HL-60/S4 treated with phorbol 12-myristate 13-acetate at 8.2 ng/mL for 4 days and 3 days (cell line): ENCODE data around the gene ELK4.

ENCODE experiments used
- in situ Hi-C: fragments of 300-500 bp; cut with MboI; formaldehyde crosslinking; loops from 2 replicates; pipeline ENCODE4 v1.15.0; 2022; ENCODE audit warnings: low sequenced_read_pairs

The ELK4 gene

DNA sequence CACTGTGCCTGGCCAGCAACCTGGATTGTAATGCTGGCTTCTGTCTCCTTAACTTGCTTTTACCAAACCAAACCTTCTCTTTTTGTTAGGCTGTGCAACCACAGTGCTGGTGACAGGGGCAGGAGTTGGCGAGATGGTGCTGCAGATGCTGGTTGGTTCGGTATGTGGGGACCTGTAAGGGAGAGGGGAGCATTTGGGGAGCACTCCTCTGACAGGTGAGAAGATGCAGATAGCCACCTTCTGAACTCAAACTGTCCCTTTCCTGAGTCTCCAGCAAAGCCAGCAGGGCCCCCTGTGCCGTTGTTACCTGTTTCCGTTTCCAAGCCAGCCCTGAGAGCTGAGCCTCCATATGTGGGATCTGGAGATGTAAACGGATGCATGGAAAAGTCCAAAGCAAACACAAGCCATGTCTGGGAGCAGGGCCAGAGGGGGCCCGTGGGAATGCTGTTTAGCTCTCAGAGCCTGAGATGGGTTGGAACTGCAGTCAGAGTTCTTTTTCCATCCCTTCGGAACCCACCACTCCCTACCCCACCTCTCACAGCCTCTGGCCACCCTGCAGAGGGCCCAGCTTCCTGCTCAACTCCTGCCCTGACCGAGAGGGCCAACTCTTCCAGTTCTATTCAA, 34.0 kb downstream of the ELK4 start:
- in situ Hi-C loops, result no loop called here

DNA sequence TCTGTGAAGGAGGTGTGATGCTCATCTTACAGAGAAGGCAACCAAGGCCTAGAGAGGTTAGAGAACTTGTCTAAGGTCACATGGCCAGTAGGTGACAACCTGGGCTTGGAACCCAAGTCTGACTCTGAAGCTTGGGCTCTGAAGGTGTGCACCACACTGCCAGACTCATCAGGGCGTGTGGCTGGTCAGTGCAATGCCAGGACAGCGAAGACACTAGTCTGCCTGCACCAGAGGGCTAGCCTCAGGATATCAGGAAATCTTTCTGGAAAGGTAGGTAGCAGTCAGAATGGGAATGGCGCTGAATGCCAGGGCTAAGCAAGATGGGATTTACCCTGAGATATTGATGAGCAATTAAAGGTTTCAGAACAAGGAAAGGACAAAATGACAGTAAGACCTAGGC, 34.9 kb downstream of the ELK4 start:
- in situ Hi-C loops, result no loop called here

- in situ Hi-C loops, result no loop called here
These were observed 36.0 kb downstream of the ELK4 start for GRCh38 chr1:205595861-205596260.

DNA sequence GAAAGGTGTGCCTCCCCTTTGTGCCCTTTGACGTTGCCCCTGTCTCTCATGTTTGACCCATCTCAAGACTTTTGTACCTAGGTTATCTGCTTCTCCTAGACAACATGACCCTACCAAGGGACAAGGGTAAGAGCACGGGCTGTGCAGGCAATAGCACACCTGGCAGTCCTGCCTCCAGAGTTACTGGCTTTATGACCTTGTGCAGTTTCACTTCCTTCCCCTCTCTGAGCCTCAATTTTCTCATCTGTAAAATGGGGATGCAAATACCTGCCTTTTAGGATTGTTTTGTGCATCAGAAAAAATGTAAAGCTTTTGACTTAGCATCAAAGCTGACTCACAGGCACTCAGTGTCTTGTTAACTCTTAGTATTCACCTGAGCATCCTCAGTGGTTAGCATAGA, 36.4 kb downstream of the ELK4 start:
- in situ Hi-C loops, result no loop called here

DNA sequence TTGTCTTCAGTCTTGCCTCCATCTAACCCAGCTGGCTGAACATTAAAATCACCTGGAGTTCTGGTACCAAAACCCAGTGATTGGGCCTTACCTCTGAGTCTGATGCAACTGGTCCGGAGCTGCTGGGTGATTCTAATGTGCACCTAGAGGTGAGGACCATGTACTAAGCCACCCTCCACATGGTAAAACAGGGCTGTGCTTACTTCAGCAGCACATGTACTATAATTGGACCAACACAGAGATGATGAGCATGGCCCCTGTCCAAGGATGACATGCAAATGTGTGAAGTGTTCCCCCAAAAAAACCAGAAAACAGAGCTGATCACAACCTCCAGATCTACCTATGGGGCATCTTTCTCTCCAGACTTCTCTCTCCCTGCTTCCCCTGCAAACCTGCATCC, 37.0 kb downstream of the ELK4 start:
- in situ Hi-C loops, result no loop called here

- in situ Hi-C loops, result no loop called here
These were observed 37.8 kb downstream of the ELK4 start for GRCh38 chr1:205593967-205594366.

DNA sequence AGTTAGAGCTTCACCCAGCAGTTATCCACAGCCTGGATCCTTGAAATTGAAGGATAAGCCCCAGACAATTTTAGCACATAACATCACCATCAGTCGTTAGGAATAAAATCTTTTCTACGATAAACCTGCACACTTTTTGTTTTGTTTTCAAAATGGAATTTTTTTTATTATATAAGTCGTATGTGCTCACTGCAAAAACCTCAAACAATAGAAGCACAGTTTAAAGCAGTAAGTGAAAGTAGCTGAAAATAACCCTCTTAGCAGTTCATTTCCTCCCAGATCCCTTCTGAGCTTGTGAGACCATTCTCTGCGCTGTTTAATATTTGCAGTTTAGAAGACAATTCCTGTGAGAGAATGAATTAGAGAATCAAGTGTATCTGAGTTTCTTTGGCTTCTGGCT, 38.3 kb downstream of the ELK4 start:
- in situ Hi-C loops, result no loop called here

GRCh38 chr1:205592443-205593003, 39.3 kb downstream of the ELK4 start:
- in situ Hi-C loops, result no loop called here

DNA sequence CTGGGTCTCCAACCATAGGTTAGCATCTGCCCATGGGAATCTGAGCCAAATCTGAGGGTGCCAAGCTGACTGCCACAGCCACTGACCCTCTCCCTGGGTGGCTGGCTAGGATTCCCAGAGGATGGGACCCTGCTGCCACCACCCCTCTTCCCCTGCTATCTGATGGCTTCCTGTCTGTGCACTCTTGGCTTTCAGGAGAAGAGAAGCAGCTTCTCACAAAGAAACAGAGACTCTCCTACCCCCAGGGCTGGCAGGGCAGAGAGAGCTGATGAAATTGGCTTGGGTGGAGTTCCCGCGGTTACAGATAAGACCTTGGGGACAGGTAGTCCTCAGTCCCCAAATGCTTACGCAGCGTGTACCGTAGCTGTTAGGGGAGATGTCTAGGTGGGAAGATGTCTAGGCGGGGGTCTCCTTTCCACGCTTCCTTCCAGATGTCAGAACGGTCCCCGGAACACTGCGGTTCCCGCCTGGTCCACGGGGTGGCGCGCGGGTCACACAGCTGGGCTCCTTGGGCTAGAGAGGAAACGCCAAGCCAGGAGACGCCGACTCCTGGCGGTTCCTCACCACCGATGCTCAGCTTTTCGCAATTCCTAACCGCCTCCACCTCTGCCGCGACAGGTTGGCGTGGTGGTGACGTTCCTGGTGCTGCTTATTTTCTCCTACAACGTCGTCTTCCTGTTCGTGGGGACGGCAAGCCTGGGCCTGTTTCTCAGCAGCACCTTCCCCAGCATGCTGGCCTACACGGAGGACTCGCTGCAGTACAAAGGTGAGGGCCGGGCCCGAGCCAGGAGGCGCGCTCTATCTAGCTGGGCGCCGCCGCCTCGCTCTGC, 40.1 kb downstream of the ELK4 start:
- in situ Hi-C loops, result no loop called here

GRCh38 chr1:205590777-205591513, 40.9 kb downstream of the ELK4 start:
- in situ Hi-C loops, result no loop called here

- in situ Hi-C loops, result no loop called here
These were observed 41.4 kb downstream of the ELK4 start for GRCh38 chr1:205590457-205590768.

DNA sequence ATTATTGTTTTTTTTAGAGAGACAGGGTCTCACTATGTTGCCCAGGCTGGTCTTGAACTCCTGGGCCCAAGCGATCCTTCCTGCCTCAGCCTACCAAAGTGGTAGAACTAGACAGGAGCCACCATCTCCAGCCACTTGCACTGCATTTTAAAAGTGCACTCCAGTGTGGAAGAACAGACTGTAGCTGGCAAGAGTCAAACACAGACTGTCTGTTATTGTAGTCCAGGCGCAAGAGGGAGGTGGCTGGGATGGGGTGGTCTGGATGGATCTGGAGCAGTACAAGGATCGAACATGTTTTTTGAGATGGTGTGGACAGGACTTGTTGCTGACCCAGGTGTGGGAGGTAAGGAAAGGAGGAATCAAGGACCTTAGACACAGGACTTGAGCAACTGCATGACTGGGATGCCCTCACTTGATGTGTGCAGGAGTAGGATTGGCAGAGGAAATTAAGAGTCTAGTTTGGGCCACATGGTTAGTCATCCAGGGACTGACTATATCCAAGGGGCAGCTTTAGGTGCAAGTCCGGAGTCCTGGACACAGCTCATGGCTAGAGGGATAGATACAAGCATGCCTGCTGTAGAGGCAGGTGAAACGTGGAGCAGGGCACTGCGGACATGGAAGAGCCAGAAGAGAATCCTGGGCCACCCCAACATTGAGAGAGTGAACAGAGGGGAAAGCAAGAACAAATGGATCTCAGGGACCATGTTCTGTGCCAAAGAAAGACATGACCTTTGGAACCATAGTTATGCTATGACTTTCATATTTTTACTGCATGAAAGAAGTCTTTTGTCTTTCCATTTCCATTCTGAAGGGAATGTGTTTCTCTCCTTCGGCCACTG, 42.0 kb downstream of the ELK4 start:
- in situ Hi-C loops, result loop anchor here (5.0 kb wide), 1 partner anchor 67 kb away; no protein-coding TSS in a partner anchor

DNA sequence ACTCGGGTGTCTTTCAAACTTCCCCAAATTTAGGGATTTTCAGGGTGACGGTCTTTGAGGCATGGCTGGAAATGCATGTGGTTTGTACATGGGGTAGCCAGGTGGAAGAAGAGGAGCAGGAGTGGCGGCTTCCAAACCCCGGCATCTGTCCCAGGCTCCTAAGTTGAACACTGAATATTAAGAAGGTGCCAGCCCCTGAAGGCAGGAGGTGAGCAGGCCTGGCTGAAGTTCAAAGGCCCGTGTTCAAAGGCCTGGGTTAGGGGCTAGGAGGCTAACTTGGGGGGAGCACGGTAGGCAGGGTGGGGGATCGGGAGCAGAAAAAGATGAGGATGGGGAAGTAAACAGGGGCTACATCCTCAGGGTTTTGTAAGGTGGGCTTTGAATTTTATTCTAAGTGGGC, 42.8 kb downstream of the ELK4 start:
- in situ Hi-C loops, result loop anchor here (5.0 kb wide), 1 partner anchor 68 kb away; no protein-coding TSS in a partner anchor

GRCh38 chr1:205588636-205589035, 43.2 kb downstream of the ELK4 start:
- in situ Hi-C loops, result loop anchor here (5.0 kb wide), 1 partner anchor 69 kb away; no protein-coding TSS in a partner anchor

DNA sequence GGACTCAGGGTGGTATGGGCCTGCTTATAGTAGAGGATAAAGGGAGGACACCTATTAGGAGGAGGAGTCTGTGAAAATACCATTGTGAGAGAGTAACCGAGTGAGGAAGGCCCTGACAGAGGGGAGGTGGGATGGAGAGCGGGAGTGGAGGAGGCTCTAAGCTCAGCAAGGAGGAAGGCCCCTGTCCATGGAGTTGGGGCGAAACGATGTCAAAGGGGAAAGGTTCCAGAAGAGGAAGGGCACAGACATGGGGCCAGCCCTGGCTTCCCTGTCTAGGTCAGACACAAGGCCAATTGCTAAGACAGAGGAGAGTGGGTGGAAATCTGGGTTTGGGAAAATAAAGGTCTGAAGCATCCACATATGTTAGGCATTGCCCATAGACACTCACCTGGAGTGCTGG, 44.2 kb downstream of the ELK4 start:
- in situ Hi-C loops, result loop anchor here (5.0 kb wide), 1 partner anchor 70 kb away; no protein-coding TSS in a partner anchor

- in situ Hi-C loops, result loop anchor here (5.0 kb wide), 1 partner anchor 71 kb away; no protein-coding TSS in a partner anchor
These were observed 45.7 kb downstream of the ELK4 start for GRCh38 chr1:205585835-205586785.

DNA sequence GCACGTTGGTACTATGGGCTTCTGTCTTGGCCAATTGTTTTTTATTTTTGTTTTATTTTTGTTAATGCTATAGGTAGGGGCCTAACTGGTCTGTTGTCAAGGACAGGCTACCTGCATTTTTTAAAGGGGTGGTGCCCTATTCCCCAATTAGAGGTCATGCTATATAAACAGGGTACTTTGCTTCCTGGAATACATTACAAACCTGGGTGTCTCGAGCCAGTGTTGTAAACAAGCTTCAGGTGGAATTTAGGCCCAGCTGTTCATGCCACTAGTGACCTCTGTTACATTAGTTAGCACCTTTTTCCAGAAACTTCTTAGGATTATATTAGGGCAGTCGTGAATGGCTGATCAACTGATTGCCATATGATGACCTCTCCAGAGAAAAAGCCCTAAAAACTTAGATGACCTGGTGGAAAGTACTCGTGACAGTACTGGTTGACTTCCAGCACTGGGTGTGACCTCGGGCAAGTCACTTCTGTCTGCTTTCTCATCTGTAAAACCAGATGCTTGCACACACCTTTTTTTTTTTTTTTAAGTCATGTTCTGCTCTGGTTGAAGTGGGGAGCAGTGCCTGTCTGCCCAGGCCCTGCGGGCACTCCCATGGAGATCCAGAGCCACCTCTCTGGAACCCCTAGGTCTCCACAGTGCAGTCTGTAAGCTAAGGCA, 46.5 kb downstream of the ELK4 start:
- in situ Hi-C loops, result loop anchor here (5.0 kb wide), 1 partner anchor 72 kb away; no protein-coding TSS in a partner anchor

DNA sequence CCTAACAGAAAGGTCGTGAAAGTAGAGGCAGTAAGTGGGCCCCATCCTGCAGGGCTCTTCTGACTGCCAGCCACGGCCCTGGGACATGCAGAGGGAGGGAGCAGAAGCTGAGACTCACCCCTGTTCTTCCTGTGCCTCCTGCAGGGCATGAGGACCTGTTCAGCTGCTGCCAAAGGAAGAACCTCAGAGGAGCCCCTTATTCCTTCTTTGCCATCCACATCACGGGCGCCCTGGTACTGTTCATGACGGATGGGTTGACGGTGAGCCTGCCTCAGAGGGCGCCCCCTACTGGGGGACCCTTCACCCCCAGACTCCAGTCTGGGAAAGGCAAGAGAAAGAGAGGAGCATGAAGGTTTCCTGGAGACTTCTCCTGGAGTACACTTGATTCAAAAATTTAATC, 47.1 kb downstream of the ELK4 start:
- in situ Hi-C loops, result loop anchor here (5.0 kb wide), 1 partner anchor 73 kb away; no protein-coding TSS in a partner anchor
